ENCODE data around the gene INSYN1. TPM values are rescaled to one million over a fixed set of nuclear protein-coding genes. Genes with fewer than 3 reads are reported as not detected.

Gene INSYN1
- polyA plus RNA-seq, 4 donors = 14.3 to 28.0 (median 24.7) TPM

- no peak for DNase-seq (ENCODE audit: low read depth in 4 of 4, low spot score in 2 of 4)
Measured at GRCh38 chr15:73695773-73696640, 57.1 kb downstream of the INSYN1 start.

GRCh38 chr15:73694419-73694818 is 58.7 kb downstream of the INSYN1 start:
- no peak for DNase-seq (ENCODE audit: low read depth in 4 of 4, low spot score in 2 of 4)

GRCh38 chr15:73691396-73691795 is 61.8 kb downstream of the INSYN1 start:
- no peak for DNase-seq (ENCODE audit: low read depth in 4 of 4, low spot score in 2 of 4)

GRCh38 chr15:73688455-73688854 is 64.7 kb downstream of the INSYN1 start:
- no peak for DNase-seq (ENCODE audit: low read depth in 4 of 4, low spot score in 2 of 4)

- no peak for DNase-seq (ENCODE audit: low read depth in 4 of 4, low spot score in 2 of 4)
Measured at GRCh38 chr15:73687351-73687750, 65.8 kb downstream of the INSYN1 start.

GRCh38 chr15:73686781-73687256 is 66.3 kb downstream of the INSYN1 start:
- no peak for DNase-seq (ENCODE audit: low read depth in 4 of 4, low spot score in 2 of 4)

- DNase-seq (ENCODE audit: low read depth in 4 of 4, low spot score in 2 of 4) = no peak
Measured at GRCh38 chr15:73685981-73686380, 67.2 kb downstream of the INSYN1 start.

Other genes with a start within 250 kb of the INSYN1 start
- 100 to 1,000 TPM; 175 to 196 (median 185) TPM for gene NPTN, start 120.0 kb downstream of the INSYN1 start, polyA plus RNA-seq (ENCODE audit: insufficient read length in 4 of 4)
- 100 to 1,000 TPM; 152 to 191 (median 176) TPM for gene CD276, start 69.0 kb downstream of the INSYN1 start, polyA plus RNA-seq (ENCODE audit: insufficient read length in 4 of 4)
- not detected for gene TBC1D21, start 120.2 kb upstream of the INSYN1 start, polyA plus RNA-seq (ENCODE audit: insufficient read length in 4 of 4)
- 10 to 100 TPM; 72.6 to 86.1 (median 81.9) TPM for gene LOXL1, start 173.1 kb upstream of the INSYN1 start, polyA plus RNA-seq (ENCODE audit: insufficient read length in 4 of 4)
- gene STOML1, start 238.9 kb upstream of the INSYN1 start, polyA plus RNA-seq (ENCODE audit: insufficient read length in 4 of 4) = 10 to 100 TPM; 11.2 to 18.0 (median 13.1) TPM
- 10 to 100 TPM; 24.7 to 38.9 (median 34.8) TPM for gene PML, start 241.4 kb upstream of the INSYN1 start, polyA plus RNA-seq (ENCODE audit: insufficient read length in 4 of 4)